AML-193 (cell line): ENCODE results near the gene SLC13A5.
A peak's percentile ranks its signal among the peaks of the same experiment; 100 is the strongest.
"Not testable (repeated sequence)": the region's sequence is repeated elsewhere in the genome, so short reads cannot be mapped to it uniquely, and the experiment has no call there.

Experiments
- DNase-seq, 2 experiments: peaks; one replicate each; lab custom pipeline; 2025; lab: John Stamatoyannopoulos, UW

SLC13A5 gene

DNA sequence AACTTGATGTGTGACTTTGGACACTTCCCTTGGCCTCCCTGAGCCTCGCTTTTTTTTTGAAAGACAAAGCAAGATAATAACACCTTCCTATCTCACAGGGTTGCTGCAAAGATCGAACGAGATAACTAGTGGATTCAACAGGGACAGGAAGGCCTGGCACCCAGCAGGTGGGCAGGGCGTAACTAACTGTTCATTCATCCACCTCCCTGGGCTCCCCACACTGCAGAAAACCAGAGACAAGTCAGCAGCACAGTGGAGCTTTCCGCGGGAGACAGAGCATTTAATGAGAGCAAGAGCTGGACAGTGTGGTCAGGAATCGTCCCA, 28.7 kb downstream of the SLC13A5 start:
- DNase-seq, result no peak

GRCh38 chr17:6683730-6684459, 29.3 kb downstream of the SLC13A5 start:
- DNase-seq, result no peak

DNA sequence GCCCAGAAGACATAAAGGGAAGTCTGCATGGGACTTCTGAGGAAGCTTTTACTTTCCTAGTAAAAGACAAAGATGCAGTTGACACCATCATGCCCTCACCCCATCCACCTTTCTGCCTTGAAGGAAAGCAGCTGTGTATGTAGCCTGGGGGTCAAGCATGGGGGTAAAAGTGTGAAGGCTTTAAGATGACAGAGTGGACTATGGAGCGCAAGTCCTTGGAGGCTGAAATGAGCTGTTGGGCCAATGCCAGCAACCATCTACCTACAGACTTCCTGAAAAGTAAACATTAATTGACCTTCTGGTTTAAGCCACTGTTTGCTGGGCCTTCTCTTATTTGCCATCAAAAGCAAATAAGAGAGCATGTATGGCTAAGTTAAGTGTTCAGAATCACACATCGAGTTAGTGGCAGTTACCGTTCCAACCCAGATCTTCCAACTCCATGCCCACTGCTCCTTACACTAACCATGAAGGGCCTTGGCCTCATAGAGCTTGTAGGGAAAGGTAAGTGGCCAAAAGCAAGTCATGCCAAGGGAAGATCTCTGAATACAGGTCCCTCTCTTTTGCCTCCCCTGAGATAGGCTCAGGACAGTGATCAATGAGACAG, 30.0 kb downstream of the SLC13A5 start:
- no peak for DNase-seq

DNA sequence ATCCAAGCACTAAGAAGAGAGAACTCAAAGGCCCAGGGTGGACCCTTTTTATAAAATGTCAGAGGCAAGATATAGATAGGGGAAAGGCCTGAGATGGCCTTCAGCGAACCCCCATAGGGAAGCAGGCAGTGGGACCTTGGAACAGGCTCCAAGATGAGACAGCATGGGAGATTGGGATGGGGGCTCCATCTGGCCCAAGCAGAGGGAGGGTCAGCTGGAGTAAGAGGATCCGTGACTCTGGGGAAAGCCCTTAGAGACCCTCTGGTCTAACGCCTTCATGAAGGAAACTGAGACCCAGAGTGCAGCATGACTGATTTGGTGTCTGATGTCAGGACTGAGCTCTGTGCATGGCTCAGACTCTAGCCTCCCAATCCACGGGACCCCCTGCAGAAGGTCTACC, 30.8 kb downstream of the SLC13A5 start:
- DNase-seq, result no peak

- DNase-seq, result no peak
These were observed 31.5 kb downstream of the SLC13A5 start for GRCh38 chr17:6681671-6682070.

- DNase-seq, result no peak
These were observed 32.0 kb downstream of the SLC13A5 start for GRCh38 chr17:6681176-6681575.

DNA sequence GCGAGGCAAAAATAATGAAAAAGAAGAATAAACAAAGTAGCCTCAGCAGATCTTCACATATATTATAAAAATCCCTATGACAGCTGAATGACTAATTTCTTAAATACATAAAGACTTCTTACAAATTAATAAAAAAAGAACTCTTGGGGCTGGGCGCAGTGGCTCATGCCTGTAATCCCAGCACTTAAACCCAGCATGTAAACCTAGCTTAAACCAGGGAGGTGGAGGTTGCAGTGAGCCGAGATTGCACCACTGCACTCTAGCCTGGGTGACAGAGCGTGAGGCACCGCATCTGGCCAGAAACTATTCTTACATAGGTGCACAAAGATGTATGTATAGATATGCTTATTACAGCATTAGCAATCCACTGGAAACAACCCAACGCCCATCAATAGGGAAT, 33.9 kb downstream of the SLC13A5 start:
- no peak for DNase-seq

- DNase-seq, result no peak
These were observed 35.2 kb downstream of the SLC13A5 start for GRCh38 chr17:6677946-6678345.

GRCh38 chr17:6677158-6677831, 35.9 kb downstream of the SLC13A5 start:
- DNase-seq, result no peak

DNA sequence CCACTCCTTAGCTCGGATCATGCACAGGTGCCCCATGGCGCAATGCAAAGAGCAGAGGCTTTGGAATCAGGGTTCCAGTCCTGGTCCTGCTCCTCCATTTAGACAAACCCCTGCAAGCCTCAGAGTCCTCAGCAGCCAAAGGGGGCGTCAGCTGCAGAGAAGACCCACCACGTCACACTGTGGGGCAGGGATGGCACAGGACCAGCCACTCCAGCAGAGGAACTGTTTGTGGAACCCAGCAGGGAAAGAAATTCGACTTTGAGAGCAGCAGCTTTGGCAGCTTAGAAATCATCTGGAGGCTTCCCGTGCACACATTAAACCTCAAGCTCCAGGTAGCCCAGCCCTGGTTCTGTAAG, 36.4 kb downstream of the SLC13A5 start:
- DNase-seq, result no peak

DNA sequence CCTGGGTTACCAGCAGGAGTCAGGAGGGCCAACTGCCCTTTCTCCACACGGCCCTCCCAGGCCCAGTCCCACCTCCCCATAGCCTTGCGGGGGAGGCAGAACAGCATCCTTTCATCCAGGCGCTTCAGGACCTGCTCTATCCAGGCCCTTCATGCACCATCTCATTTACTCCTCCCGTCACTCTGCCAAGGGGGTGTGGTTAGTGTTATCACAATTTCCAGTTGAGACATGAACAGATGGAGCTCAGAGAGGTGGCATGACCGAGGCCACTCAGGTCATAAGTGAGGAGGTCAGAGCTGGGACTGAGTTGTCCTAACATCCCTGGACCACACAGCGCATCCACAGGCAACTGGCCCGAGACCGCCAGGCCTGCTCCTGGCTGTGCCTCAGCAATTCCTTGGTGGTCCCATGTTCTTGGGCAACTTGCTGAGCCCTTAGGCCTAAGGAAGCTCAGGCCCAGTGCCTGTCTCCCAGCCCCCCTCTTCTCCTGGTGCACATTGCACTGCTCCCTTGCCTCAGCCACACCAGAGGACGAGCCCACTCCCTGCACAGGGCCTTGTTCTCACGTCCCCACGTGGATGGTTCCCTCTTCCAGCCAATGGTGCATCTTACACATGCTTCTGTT, 37.9 kb downstream of the SLC13A5 start:
- no peak for DNase-seq

DNA sequence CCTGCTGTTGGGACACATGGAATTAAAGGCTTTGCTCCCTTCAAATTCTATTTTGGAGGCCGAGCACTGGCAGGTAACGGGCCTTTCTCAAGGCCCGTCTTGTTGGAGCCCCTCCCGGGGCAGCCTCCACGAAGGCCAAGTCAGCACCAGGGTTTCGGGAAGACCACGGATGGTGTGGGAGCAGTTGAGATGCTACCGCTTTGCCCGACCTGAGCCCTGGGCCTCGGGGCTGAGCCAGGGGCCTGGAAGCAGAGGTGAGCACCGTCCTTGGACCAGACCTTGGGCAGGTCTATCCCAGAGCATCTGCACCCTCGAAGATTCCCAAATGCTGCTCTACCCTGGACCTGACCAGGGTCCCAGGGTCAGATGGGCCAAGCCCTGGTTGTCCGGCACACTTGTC, 38.6 kb downstream of the SLC13A5 start:
- DNase-seq, result no peak

GRCh38 chr17:6671431-6671830, 41.7 kb downstream of the SLC13A5 start:
- no peak for DNase-seq

GRCh38 chr17:6670999-6671398, 42.2 kb downstream of the SLC13A5 start:
- no peak for DNase-seq

GRCh38 chr17:6670571-6670970, 42.6 kb downstream of the SLC13A5 start:
- DNase-seq, result no peak

GRCh38 chr17:6669479-6670212, 43.5 kb downstream of the SLC13A5 start:
- DNase-seq, result no peak

GRCh38 chr17:6668727-6669425, 44.3 kb downstream of the SLC13A5 start:
- DNase-seq, result no peak

DNA sequence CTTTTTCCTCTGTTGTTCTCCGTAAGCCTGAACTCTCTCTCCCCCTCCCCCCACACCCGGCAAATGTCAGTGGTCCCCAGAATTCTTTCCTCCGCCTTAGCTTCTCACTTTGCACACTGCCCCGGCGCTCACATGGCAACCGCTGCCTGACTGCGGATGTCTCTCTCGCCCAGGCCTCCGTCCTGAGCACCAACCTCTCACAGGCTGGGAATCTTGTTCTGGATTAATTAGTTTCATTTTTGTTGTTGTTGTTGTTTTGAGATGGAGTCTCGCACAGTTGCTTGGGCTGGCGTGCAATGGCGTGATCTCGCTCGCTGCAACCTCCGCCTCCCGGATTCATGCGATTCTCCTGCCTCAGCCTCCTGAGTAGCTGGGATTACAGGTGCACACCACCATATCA, 45.0 kb downstream of the SLC13A5 start:
- DNase-seq, result no peak

- DNase-seq, result no peak
These were observed 45.7 kb downstream of the SLC13A5 start for GRCh38 chr17:6667516-6667915.

DNA sequence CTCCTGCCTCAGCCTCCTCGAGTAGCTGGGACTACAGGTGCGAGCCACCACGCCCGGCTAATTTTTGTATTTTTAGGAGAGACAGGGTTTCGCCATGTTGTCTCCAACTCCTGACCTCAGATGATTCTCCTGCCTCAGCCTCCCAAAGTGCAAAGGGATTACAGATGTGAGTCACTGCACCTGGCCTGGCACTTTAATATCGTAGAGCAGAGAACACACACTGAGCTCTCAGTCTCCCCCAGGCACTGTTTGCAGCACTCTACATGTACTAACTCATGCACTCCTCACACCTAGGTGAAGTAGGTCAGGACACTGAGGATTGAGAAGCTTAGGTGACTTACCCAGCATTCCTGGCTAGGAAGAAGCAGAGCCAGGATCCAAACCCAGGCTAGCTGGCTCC, 46.6 kb downstream of the SLC13A5 start:
- DNase-seq, result no peak

DNA sequence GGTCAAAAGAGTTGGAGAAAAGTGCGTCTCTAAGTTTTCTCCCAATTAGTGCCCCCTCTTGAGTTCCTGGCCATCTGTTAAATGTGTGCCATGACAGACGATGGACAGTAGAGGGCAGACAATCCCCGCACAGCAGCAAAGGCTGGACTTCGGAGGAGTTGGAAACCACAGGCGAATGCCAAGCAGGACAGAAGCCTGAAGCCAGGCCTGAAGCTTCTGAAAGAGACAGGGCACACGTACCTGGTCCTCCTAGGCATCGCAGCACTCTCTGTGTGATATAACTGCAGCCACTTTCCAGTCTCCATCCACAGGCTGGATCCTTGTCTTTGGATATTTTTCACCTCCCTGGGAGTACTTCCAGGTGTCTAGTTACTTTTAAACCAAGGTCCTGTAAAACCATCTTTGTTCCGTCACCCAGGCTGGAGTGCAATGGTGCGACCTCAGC, 47.1 kb downstream of the SLC13A5 start:
- DNase-seq, result peak; percentile 21 to 22

DNA sequence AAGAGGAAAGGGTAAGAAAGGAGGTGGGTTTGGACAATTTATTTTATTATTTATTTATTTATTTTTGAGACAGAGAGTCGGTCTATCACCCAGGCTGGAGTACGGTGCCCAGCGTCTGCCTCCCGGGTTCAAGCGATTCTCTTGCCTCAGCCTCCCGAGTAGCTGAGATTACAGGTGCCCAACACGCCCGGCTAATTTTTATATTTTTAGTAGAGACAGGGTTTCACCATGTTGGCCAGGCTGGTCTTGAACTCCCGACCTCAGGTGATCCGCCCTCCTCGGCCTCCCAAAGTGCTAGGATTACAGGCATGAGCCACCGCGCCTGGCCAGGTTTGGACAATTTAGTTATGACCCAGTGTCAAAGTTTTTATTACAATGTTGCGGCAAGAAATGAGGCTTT, 50.0 kb downstream of the SLC13A5 start:
- not testable (repeated sequence) for DNase-seq
